H1 (cell line): Measurements from ENCODE around the gene BRD4. TPM values are rescaled to one million over a fixed set of nuclear protein-coding genes. Genes with fewer than 3 reads are reported as not detected.

ENCODE experiments used
- SAP30 ChIP-seq: fragments of 300-600 bp; sonication (generic); IDR thresholded peaks from 2 replicates; pipeline ENCODE4 v1.7.1; 2012; ENCODE audit warnings: low read length, moderate library complexity, mild to moderate bottlenecking, inconsistent platforms; ENCODE audit not compliant: insufficient read depth, insufficient replicate concordance
- SUZ12 ChIP-seq: fragments of 200-600 bp; sonication (generic); IDR thresholded peaks from 2 replicates; pipeline ENCODE4 v1.6.1; 2012; ENCODE audit warnings: mild to moderate bottlenecking, inconsistent platforms, low read length, moderate library complexity, mixed read lengths
- USF2 ChIP-seq: IDR thresholded peaks from 2 replicates; pipeline ENCODE4 v1.6.1; 2011; ENCODE audit warnings: low read length, improper control_type of control experiment
- polyA plus RNA-seq, 7 experiments: library from polyadenylated mRNA; depleted of rRNA in 3 of 7; stranded (reverse) in 5 of 7; unstranded in 2 of 7; fragments of >200 nt in 5 of 7; fragments of 200-250 nt in 2 of 7; gene quantifications; 1 replicate in 5 of 7; 2 replicates in 1 of 7; 4 replicates in 1 of 7; pipeline versions ENCODE4 v1.2.1 to v1.2.3, GENCODE V29; 2011 to 2013; ENCODE audit warnings: missing spikeins in 2 of 7, mixed read lengths in 2 of 7
- total RNA-seq: library from RNA; stranded (reverse); fragmentation: NEBNext Ultra II Directional; extraction: Animal tissue kit (Norgen Biotek cat#: 25700); gene quantifications from 2 replicates; pipeline ENCODE4 v1.2.1, GENCODE V29; 2021

The BRD4 gene
- total and polyA plus RNA-seq, 2 of the 8 experiments (the other 6 are each of a cell fraction or from before 2014, with no cell fraction given): 14.1 to 146 TPM

- TF ChIP-seq USF2 (no peak), SAP30 (no peak), SUZ12 (no peak)
Measured at GRCh38 chr19:15194938-15195337, 137.4 kb downstream of the BRD4 start (continued).
